Thoracic aorta (tissue), 2 donors: ENCODE data around the gene XDH. TPM values are rescaled to one million over a fixed set of nuclear protein-coding genes. Genes with fewer than 3 reads are reported as not detected.

Experiments
- ATAC-seq: fragments of 150-250 bp; one replicate; pipeline ENCODE4 v1.8.0; 2017; ENCODE audit warnings: low read depth; ENCODE audit not compliant: insufficient number of reproducible peaks, low FRiP score
- DNase-seq: peaks from one replicate; pipeline ENCODE4 v3.0.0-alpha.2; 2020; ENCODE audit warnings: low spot score
- H3K27ac ChIP-seq, 2 donors: fragments of 200-600 bp; sonication (generic); 1 replicate in 1 of 2; 2 replicates in 1 of 2; pipeline ENCODE4 v1.5.1; 2016; ENCODE audit warnings: mild to moderate bottlenecking in 2 of 2, moderate library complexity in 2 of 2
- H3K27me3 ChIP-seq: fragments of 200-600 bp; sonication (generic); replicated peaks from 2 replicates; pipeline ENCODE4 v1.6.0; 2016; ENCODE audit warnings: mild to moderate bottlenecking; ENCODE audit not compliant: insufficient read depth
- H3K36me3 ChIP-seq: fragments of 200-600 bp; sonication (generic); one replicate; pipeline ENCODE4 v1.5.1; 2016
- H3K4me1 ChIP-seq, 2 donors: fragments of 200-600 bp; sonication (generic); 1 replicate in 1 of 2; 2 replicates in 1 of 2; pipeline versions ENCODE4 v1.5.1 to v1.6.0; 2016; ENCODE audit warnings: low read depth in 2 of 2, mild to moderate bottlenecking in 1 of 2; ENCODE audit not compliant: control insufficient read depth in 1 of 2
- H3K4me3 ChIP-seq: fragments of 200-600 bp; sonication (generic); 2 replicates; pipeline ENCODE4 v1.5.1; 2016; ENCODE audit warnings: mild to moderate bottlenecking
- H3K9me3 ChIP-seq: fragments of 200-600 bp; sonication (generic); 2 replicates; pipeline ENCODE4 v1.5.1; 2016
- total RNA-seq, 2 donors: library from RNA; depleted of rRNA; stranded (reverse); fragments of >200 nt; gene quantifications; one replicate each; pipeline versions ENCODE4 v1.1.0 to v1.2.3, GENCODE V29; 2016
- TF ChIP-seq, protein P1 (sequence below): fragments of 200-600 bp; sonication (generic); IDR thresholded peaks from one replicate; pipeline ENCODE4 v1.5.1; 2019; ENCODE audit warnings: antibody characterized with exemption

XDH gene
- total RNA-seq, 2 donors from 2014 or later, result not detected

DNA sequence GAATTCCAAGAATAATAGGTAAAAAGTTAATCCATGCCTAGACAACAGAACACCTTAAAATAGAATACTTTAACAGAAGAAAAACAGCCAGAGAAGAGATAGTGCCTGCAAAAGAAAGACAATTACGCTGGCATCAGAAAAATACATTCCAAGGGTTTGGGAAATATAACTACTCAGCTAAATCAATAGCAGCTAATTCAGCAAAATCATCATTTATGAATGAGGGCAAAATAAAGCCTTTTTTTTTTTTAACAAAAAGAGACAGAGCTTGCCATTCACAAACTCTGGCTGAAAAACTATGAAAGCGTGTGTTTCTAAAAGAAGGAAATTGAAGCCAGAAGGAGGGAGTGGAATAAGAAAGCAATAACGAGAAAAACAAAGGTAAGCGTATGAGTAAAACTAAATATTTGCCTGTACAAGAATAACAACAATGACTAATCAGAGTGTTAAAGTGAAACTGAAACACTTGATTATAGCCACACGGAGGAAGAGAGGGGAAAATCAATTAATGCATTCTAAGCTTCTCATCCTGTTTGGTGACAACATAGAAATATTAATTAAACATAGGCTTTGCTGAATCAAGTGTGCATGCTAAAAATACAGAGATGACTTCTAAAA is 90.4 kb downstream of the XDH start:
- Histone ChIP-seq H3K27ac (peak overlapping the region; percentile 48 to 54), H3K36me3 (no peaks in the 10 kb centered on the region), H3K4me3 (peak overlapping the region; percentile 53), H3K9me3 (no peaks in the 10 kb centered on the region), H3K4me1 (peaks cover 15 to 33% of the 10 kb centered on the region in 2 donors), H3K27me3 (no peaks in the 10 kb centered on the region)
- no peak for DNase-seq
- ATAC-seq, result no peak
- TF ChIP-seq, protein P1, sequence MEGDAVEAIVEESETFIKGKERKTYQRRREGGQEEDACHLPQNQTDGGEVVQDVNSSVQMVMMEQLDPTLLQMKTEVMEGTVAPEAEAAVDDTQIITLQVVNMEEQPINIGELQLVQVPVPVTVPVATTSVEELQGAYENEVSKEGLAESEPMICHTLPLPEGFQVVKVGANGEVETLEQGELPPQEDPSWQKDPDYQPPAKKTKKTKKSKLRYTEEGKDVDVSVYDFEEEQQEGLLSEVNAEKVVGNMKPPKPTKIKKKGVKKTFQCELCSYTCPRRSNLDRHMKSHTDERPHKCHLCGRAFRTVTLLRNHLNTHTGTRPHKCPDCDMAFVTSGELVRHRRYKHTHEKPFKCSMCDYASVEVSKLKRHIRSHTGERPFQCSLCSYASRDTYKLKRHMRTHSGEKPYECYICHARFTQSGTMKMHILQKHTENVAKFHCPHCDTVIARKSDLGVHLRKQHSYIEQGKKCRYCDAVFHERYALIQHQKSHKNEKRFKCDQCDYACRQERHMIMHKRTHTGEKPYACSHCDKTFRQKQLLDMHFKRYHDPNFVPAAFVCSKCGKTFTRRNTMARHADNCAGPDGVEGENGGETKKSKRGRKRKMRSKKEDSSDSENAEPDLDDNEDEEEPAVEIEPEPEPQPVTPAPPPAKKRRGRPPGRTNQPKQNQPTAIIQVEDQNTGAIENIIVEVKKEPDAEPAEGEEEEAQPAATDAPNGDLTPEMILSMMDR, result no peak

DNA sequence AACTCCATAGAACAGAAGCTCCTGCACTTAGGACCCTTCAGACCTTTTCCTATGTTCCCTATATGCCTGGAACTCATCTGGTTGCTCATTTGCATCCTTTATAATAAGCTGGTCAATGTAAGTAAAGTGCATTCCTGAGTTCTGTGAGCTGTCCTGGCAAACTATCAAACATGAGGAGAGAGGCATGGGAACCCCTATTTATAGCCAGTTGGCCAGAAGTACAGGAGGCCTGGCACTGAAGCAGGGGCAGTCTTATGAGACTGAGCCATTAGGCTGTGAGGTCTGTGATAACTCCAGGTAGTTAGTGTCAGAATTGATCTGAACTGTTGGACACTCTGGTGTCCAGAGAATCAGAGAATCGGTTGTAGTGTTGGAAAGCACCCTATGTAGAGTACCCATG is 92.2 kb downstream of the XDH start:
- DNase-seq, result no peak
- no peak overlapping the region for H3K4me3 ChIP-seq
- TF ChIP-seq, protein P1, result no peak
- H3K27me3 ChIP-seq, result no peaks in the 10 kb centered on the region
- ATAC-seq, result no peak
- peaks cover 15 to 33% of the 10 kb centered on the region in 2 donors for H3K4me1 ChIP-seq
- peak overlapping the region; percentile 39 to 48 for H3K27ac ChIP-seq
- H3K9me3 ChIP-seq, result no peaks in the 10 kb centered on the region
- no peaks in the 10 kb centered on the region for H3K36me3 ChIP-seq

DNA sequence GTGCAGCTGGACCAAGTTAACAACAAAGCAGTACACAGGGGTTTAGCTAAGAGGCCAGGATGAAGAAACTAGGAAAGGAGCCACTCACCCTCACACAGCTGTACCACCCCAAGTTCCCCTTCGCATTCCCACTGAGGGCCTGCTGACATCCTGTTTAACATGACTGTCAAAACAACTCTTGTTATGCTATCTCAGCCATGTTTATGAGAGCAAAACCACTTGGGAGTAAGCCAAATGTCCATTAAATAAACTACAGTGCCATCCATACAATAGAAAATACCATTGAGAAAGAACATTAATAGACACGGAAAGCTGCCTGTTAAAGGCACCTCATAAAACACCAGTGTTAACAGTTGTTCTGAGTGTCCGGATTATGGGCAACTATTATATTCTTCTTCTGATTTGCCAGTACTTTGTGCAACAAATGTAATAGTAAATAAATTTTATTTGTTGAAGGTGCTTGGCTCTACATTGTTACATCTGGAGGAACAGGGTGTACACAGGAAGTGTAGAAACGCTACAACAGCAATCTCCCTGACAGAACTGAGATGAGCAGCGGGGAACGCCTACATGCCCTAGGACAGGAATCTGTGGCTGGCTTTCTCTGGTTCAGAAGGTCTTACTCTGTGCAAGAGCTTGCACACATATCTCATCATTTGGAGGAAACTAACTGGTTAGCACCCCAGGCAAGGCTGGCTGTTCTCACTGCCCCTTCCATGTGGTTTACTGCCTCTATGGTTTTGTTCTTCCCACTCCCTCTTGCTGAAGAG is 95.0 kb downstream of the XDH start:
- Histone ChIP-seq H3K4me1 (peaks cover 15 to 29% of the 10 kb centered on the region in 2 donors), H3K27me3 (no peaks in the 10 kb centered on the region), H3K36me3 (no peaks in the 10 kb centered on the region), H3K9me3 (no peaks in the 10 kb centered on the region), H3K4me3 (no peak overlapping the region), H3K27ac (peak overlapping the region in 1 of 2 donors; percentile 19)
- DNase-seq (no peak), ATAC-seq (no peak)
- TF ChIP-seq, protein P1, result no peak

DNA sequence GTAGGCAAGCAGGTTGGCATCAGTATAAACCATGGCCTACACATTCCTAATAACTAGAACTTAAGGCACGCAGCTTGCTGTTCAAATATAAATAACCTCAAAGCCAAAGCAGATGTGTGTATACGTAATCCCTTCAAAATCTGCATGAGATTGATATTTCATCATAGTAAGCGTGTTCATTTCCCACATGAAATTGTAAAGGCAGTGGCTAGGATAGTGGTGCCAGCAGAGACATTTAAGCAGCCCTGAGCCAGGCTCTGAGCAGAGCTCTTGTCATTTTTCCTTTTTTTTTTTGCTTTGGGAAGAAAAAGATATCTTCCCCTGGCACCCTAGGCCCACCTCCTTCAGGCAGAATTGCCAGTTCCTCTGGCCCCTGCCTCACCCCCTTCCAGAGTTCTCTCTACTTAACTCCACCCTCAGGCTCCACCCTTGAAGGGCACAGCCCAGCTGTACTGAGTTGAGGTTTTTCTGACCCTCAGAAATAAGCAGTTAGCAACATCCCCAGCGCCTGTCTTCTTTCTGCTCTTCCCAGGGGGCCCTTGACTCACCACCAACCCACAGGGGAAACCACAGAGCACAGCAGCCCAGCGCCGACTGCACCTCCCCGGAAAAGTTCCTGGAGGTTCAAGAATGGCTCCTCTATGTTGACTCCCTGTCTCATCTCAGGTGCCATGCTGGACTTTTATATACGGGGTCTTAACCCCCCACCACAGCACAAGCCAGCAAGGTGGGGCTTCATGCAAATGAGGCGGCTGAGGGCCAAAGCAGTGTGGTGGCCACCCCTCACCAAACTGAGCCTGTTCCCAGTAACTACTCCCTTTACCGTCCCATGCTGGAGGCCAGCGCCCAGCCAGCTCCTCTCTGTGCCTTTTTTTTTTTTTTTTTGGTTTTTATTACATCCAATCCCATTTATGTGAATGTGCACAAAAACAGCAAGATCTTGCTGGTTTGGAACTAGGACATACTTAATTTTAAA is 95.9 kb downstream of the XDH start:
- DNase-seq (no peak), ATAC-seq (no peak)
- TF ChIP-seq, protein P1, result no peak
- peaks cover 13 to 22% of the 10 kb centered on the region in 2 donors for H3K4me1 ChIP-seq
- no peaks in the 10 kb centered on the region for H3K36me3 ChIP-seq
- H3K27ac ChIP-seq, result peak overlapping the region in 1 of 2 donors; percentile 19
- no peaks in the 10 kb centered on the region for H3K27me3 ChIP-seq
- H3K9me3 ChIP-seq, result no peaks in the 10 kb centered on the region
- H3K4me3 ChIP-seq, result no peak overlapping the region

DNA sequence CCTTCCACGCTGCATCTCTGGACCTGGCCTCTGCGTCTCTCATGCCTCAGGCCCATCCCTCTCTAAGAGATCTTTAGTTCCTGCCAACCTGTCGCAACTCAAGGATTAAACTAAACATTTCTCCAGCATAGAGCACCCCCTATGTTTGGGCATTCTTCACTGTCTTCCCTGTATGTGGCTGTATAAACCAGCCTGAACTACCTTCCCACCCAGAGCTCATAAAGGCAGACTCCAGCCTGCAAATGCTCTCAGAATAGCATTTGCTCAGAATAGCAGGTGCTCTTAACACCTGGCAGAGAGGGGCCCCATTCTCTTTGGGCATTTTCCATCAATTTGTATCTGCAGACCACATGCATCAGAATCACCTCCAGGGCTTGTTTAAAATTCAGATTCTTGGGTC is 97.1 kb downstream of the XDH start:
- DNase-seq (no peak), ATAC-seq (no peak)
- H3K27ac ChIP-seq, result no peak overlapping the region
- no peaks in the 10 kb centered on the region for H3K9me3 ChIP-seq
- peaks cover 7 to 9% of the 10 kb centered on the region in 2 donors for H3K4me1 ChIP-seq
- TF ChIP-seq, protein P1, result no peak
- H3K27me3 ChIP-seq, result no peaks in the 10 kb centered on the region
- H3K36me3 ChIP-seq, result no peaks in the 10 kb centered on the region
- no peak overlapping the region for H3K4me3 ChIP-seq
